H9 (cell line): ENCODE data around the gene GRIK4. TPM values are rescaled to one million over a fixed set of nuclear protein-coding genes. Genes with fewer than 3 reads are reported as not detected.
A peak's percentile ranks its signal among the peaks of the same experiment; 100 is the strongest.

ENCODE experiments used
- DNase-seq: peaks from one replicate; pipeline ENCODE4 v3.0.0-alpha.2; 2017
- H2AFZ ChIP-seq: one replicate; pipeline ENCODE4 v1.6.1; 2013; ENCODE audit warnings: mild to moderate bottlenecking, low read length, control low read depth, moderate library complexity
- H2AK5ac ChIP-seq: 2 replicates; pipeline ENCODE4 v1.6.1; 2013; ENCODE audit warnings: low read length, control low read depth, mixed read lengths; ENCODE audit not compliant: insufficient read length
- H2BK120ac ChIP-seq: one replicate; pipeline ENCODE4 v1.6.1; 2013; ENCODE audit warnings: low read depth, mild to moderate bottlenecking, low read length, control low read depth, inconsistent platforms; ENCODE audit not compliant: poor library complexity, severe bottlenecking
- H2BK12ac ChIP-seq: 2 replicates; pipeline ENCODE4 v1.6.1; 2013; ENCODE audit warnings: low read length, control low read depth, mixed read lengths, low read depth; ENCODE audit not compliant: insufficient read length
- H2BK15ac ChIP-seq: 2 replicates; pipeline ENCODE4 v1.6.1; 2013; ENCODE audit warnings: low read depth, low read length, control low read depth
- H2BK20ac ChIP-seq: one replicate; pipeline ENCODE4 v1.6.1; 2013; ENCODE audit warnings: low read depth, mild to moderate bottlenecking, low read length, control low read depth, inconsistent platforms; ENCODE audit not compliant: poor library complexity, severe bottlenecking
- H2BK5ac ChIP-seq: 2 replicates; pipeline ENCODE4 v1.6.1; 2013; ENCODE audit warnings: low read length, control low read depth, mixed read lengths; ENCODE audit not compliant: insufficient read length
- H3K14ac ChIP-seq: 2 replicates; pipeline ENCODE4 v1.6.1; 2013; ENCODE audit warnings: low read length, control low read depth; ENCODE audit not compliant: insufficient read depth
- H3K18ac ChIP-seq: 2 replicates; pipeline ENCODE4 v1.6.1; 2013; ENCODE audit warnings: low read depth, mild to moderate bottlenecking, mixed read lengths, low read length, control low read depth; ENCODE audit not compliant: insufficient read length
- H3K23ac ChIP-seq: 2 replicates; pipeline ENCODE4 v1.6.1; 2013; ENCODE audit warnings: low read length, control low read depth, mixed read lengths, low read depth; ENCODE audit not compliant: insufficient read length
- H3K23me2 ChIP-seq: 2 replicates; pipeline ENCODE4 v1.6.1; 2013; ENCODE audit warnings: low read depth, mild to moderate bottlenecking, mixed read lengths, low read length, control low read depth; ENCODE audit not compliant: insufficient read length, poor library complexity, severe bottlenecking
- H3K27ac ChIP-seq: 2 replicates; pipeline ENCODE4 v1.5.1; 2013; ENCODE audit warnings: low read length, control low read depth, mixed read lengths, low read depth; ENCODE audit not compliant: insufficient read length
- H3K27me3 ChIP-seq: 2 replicates; pipeline ENCODE4 v1.6.1; 2013; ENCODE audit warnings: low read length, control low read depth, inconsistent platforms; ENCODE audit not compliant: insufficient read depth
- H3K4ac ChIP-seq: 2 replicates; pipeline ENCODE4 v1.6.1; 2013; ENCODE audit warnings: low read depth, mild to moderate bottlenecking, control low read depth, inconsistent platforms, low read length, moderate library complexity
- H3K4me1 ChIP-seq: 2 replicates; pipeline ENCODE4 v1.6.1; 2013; ENCODE audit warnings: low read length, control low read depth, inconsistent platforms; ENCODE audit not compliant: insufficient read depth
- H3K4me2 ChIP-seq: 2 replicates; pipeline ENCODE4 v1.6.1; 2013; ENCODE audit warnings: low read length, control low read depth, mixed read lengths; ENCODE audit not compliant: insufficient read length, insufficient read depth
- H3K56ac ChIP-seq: 2 replicates; pipeline ENCODE4 v1.6.1; 2013; ENCODE audit warnings: low read depth, mild to moderate bottlenecking, mixed read lengths, low read length, control low read depth; ENCODE audit not compliant: insufficient read length
- H3K79me1 ChIP-seq: 2 replicates; pipeline ENCODE4 v1.6.1; 2013; ENCODE audit warnings: low read depth, mild to moderate bottlenecking, moderate library complexity, low read length, control low read depth, inconsistent platforms; ENCODE audit not compliant: insufficient read depth, poor library complexity, severe bottlenecking
- H3K79me2 ChIP-seq: 2 replicates; pipeline ENCODE4 v1.6.1; 2013; ENCODE audit warnings: low read length, control low read depth, inconsistent platforms; ENCODE audit not compliant: insufficient read depth
- H3K9ac ChIP-seq: 2 replicates; pipeline ENCODE4 v1.6.1; 2013; ENCODE audit warnings: low read length, control low read depth, mixed read lengths; ENCODE audit not compliant: insufficient read length; ENCODE audit errors: extremely low read depth
- H3K9me3 ChIP-seq: one replicate; pipeline ENCODE4 v1.6.1; 2013; ENCODE audit warnings: low read depth, low read length, inconsistent platforms; ENCODE audit not compliant: control insufficient read depth
- H3T11ph ChIP-seq: one replicate; pipeline ENCODE4 v1.6.1; 2013; ENCODE audit warnings: mild to moderate bottlenecking, low read length, control low read depth, inconsistent platforms
- H4K20me1 ChIP-seq: one replicate; pipeline ENCODE4 v1.6.1; 2013; ENCODE audit not compliant: control insufficient read depth, insufficient read length, insufficient read depth
- H4K5ac ChIP-seq: 2 replicates; pipeline ENCODE4 v1.6.1; 2013; ENCODE audit warnings: low read depth, mild to moderate bottlenecking, mixed read lengths, low read length, control low read depth; ENCODE audit not compliant: insufficient read length
- H4K8ac ChIP-seq: replicated peaks from 2 replicates; pipeline ENCODE4 v1.6.1; 2013; ENCODE audit warnings: low read length, control low read depth, mixed read lengths, low read depth; ENCODE audit not compliant: insufficient read length
- H4K91ac ChIP-seq: 2 replicates; pipeline ENCODE4 v1.6.1; 2013; ENCODE audit warnings: low read depth, mild to moderate bottlenecking, moderate library complexity, mixed read lengths, low read length, control low read depth; ENCODE audit not compliant: insufficient read length
- H3K27ac Mint-ChIP-seq, 3 experiments: 2 replicates in 2 of 3; 3 replicates in 1 of 3; pipeline ENCODE4 v1.8.0; 2020 to 2021; ENCODE audit warnings: mixed read lengths in 3 of 3, mild to moderate bottlenecking in 1 of 3, moderate library complexity in 1 of 3
- H3K27me3 Mint-ChIP-seq: 2 replicates; pipeline ENCODE4 v1.8.0; 2021; ENCODE audit warnings: low read depth, mild to moderate bottlenecking, moderate library complexity, mixed read lengths
- H3K36me3 Mint-ChIP-seq, 3 experiments: 2 replicates in 2 of 3; 3 replicates in 1 of 3; pipeline ENCODE4 v1.8.0; 2020 to 2021; ENCODE audit warnings: low read depth in 3 of 3, mixed read lengths in 3 of 3; ENCODE audit not compliant: insufficient read depth in 1 of 3
- H3K4me1 Mint-ChIP-seq, 2 experiments: 2 replicates each; pipeline ENCODE4 v1.8.0; 2020; ENCODE audit warnings: mixed read lengths in 2 of 2
- H3K4me3 Mint-ChIP-seq, 2 experiments: 2 replicates in 1 of 2; 3 replicates in 1 of 2; pipeline ENCODE4 v1.8.0; 2020 to 2021; ENCODE audit warnings: mild to moderate bottlenecking in 2 of 2, mixed read lengths in 2 of 2, moderate library complexity in 1 of 2
- H3K9me3 Mint-ChIP-seq, 2 experiments: 2 replicates in 1 of 2; 3 replicates in 1 of 2; pipeline ENCODE4 v1.8.0; 2020; ENCODE audit warnings: mild to moderate bottlenecking in 2 of 2, mixed read lengths in 2 of 2, moderate library complexity in 1 of 2
- CTCF ChIP-seq: fragments of 200-600 bp; sonication (generic); conservative IDR thresholded peaks from 3 replicates; pipeline ENCODE4 v1.8.0; 2021; ENCODE audit warnings: antibody characterized with exemption, mild to moderate bottlenecking
- WGBS: extraction: QIAGEN DNeasy Blood & Tissue Kit; methylation state at CpG from one replicate; pipeline ENCODE4 v1.1.7; 2013; ENCODE audit warnings: missing lambda C conversion rate, low lambda C conversion rate, mixed read lengths; ENCODE audit not compliant: insufficient read length; ENCODE audit errors: extremely low coverage; 5-methylcytosine and 5-hydroxymethylcytosine counted together
- total RNA-seq: library from RNA; stranded (reverse); gene quantifications from 2 replicates; pipeline ENCODE4 v1.2.1, GENCODE V29; 2021

GRIK4 gene
- total RNA-seq, 1 experiment from 2014 or later, result 2.3 TPM

GRCh38 chr11:120695939-120696338, 184.4 kb downstream of the GRIK4 start:
- no peak overlapping the region for H2AFZ ChIP-seq
- no peak overlapping the region for H2BK120ac ChIP-seq
- H3K27me3 Mint-ChIP-seq, result no peaks in the 10 kb centered on the region; the same call in none of the 2 replicates
- no peaks in the 10 kb centered on the region for H3K9me3 Mint-ChIP-seq
- no peak overlapping the region for H3K23ac ChIP-seq
- no peak overlapping the region for H3K27ac ChIP-seq
- no peak overlapping the region for H4K5ac ChIP-seq
- no peaks in the 10 kb centered on the region for H3K4me1 ChIP-seq
- H2BK15ac ChIP-seq, result no peak overlapping the region
- peak overlapping the region in 1 of 3 experiments; percentile 82; a peak in 1 of 7 replicates for H3K27ac Mint-ChIP-seq
- no peak overlapping the region for H3T11ph ChIP-seq
- H3K79me2 ChIP-seq, result no peaks in the 10 kb centered on the region
- no CpG with 5 or more reads among the region's 5 CpGs for WGBS
- H3K4me1 Mint-ChIP-seq, result peaks cover 7 to 15% of the 10 kb centered on the region in 2 experiments; a peak in 3 of 4 replicates
- no peaks in the 10 kb centered on the region for H3K27me3 ChIP-seq
- no peak overlapping the region for H2BK12ac ChIP-seq
- no peaks in the 10 kb centered on the region for H3K9me3 ChIP-seq
- TF ChIP-seq CTCF, result no peak
- no peak overlapping the region for H3K56ac ChIP-seq
- no peak overlapping the region for H2AK5ac ChIP-seq
- no peaks in the 10 kb centered on the region for H3K36me3 Mint-ChIP-seq
- no peak overlapping the region for H3K4me3 Mint-ChIP-seq
- H3K14ac ChIP-seq, result no peak overlapping the region; the same call in 1 of the 2 replicates
- H4K20me1 ChIP-seq, result no peaks in the 10 kb centered on the region
- no peak overlapping the region for H4K8ac ChIP-seq
- DNase-seq, result no peak
- H2BK20ac ChIP-seq, result no peak overlapping the region
- H3K23me2 ChIP-seq, result no peaks in the 10 kb centered on the region
- no peak overlapping the region for H3K4ac ChIP-seq
- no peak overlapping the region for H2BK5ac ChIP-seq
- H3K79me1 ChIP-seq, result no peaks in the 10 kb centered on the region
- no peak overlapping the region for H3K9ac ChIP-seq
- H3K18ac ChIP-seq, result no peak overlapping the region
- H3K4me2 ChIP-seq, result no peak overlapping the region
- H4K91ac ChIP-seq, result no peak overlapping the region
